HEK293 (cell line): Measurements from ENCODE around the gene CTXN2.

Experiments used
- CTCF ChIA-PET: fragments of 350-600 bp; formaldehyde crosslinking; extraction: SDS; loops from one replicate; lab custom pipeline; 2021; ENCODE audit warnings: antibody characterized with exemption; lab: Yijun Ruan, JAX
- POLR2A ChIA-PET: fragments of 300-600 bp; formaldehyde crosslinking; extraction: SDS; loops from one replicate; lab custom pipeline; 2020; ENCODE audit warnings: antibody characterized with exemption, inconsistent platforms; lab: Yijun Ruan, JAX
- H3K27ac ChIP-seq: fragments of 200-500 bp; sonication (Bioruptor generic); 2 replicates; pipeline ENCODE4 v1.5.1; 2014; ENCODE audit warnings: low read depth, low read length, control low read depth, inconsistent platforms; ENCODE audit errors: extremely low read depth
- H3K36me3 ChIP-seq, 2 experiments: fragments of 200-500 bp in 1 of 2; sonication (Bioruptor generic) in 1 of 2; 1 replicate in 1 of 2; 2 replicates in 1 of 2; pipeline ENCODE4 v1.5.1; 2014 to 2017; ENCODE audit warnings: inconsistent platforms in 2 of 2, low read length in 2 of 2; ENCODE audit not compliant: control insufficient read depth in 2 of 2, insufficient read depth in 1 of 2
- H3K4me1 ChIP-seq: fragments of 200-500 bp; sonication (Bioruptor generic); 2 replicates; pipeline ENCODE4 v1.5.1; 2014; ENCODE audit warnings: mild to moderate bottlenecking, low read length, inconsistent platforms; ENCODE audit not compliant: control insufficient read depth, insufficient read depth
- H3K4me3 ChIP-seq: 2 replicates; pipeline ENCODE4 v1.5.1; 2011; ENCODE audit warnings: low read depth, mild to moderate bottlenecking, control low read depth, low read length, moderate library complexity
- H3K9me3 ChIP-seq: fragments of 200-500 bp; sonication (Bioruptor generic); 2 replicates; pipeline ENCODE4 v1.5.1; 2014; ENCODE audit warnings: low read depth, low read length, inconsistent platforms; ENCODE audit not compliant: control insufficient read depth, insufficient read depth
- KLF10 ChIP-seq: fragments of 450-650 bp; IDR thresholded peaks from 2 replicates; pipeline ENCODE4 v1.5.1; 2018; ENCODE audit warnings: missing biosample characterization, mild to moderate bottlenecking, missing genetic modification characterization
- MYNN ChIP-seq: fragments of 450-650 bp; formaldehyde crosslinking; IDR thresholded peaks from 2 replicates; pipeline ENCODE4 v1.5.1; 2016; ENCODE audit warnings: missing biosample characterization, missing genetic modification characterization, borderline replicate concordance
- SCRT1 ChIP-seq: fragments of 450-650 bp; formaldehyde crosslinking; IDR thresholded peaks from 2 replicates; pipeline ENCODE4 v1.5.1; 2016; ENCODE audit warnings: missing biosample characterization, missing genetic modification characterization, borderline replicate concordance
- ZBTB17 ChIP-seq: fragments of 450-650 bp; formaldehyde crosslinking; IDR thresholded peaks from 2 replicates; pipeline ENCODE4 v1.5.1; 2016; ENCODE audit warnings: missing biosample characterization, missing genetic modification characterization
- ZBTB21 ChIP-seq: fragments of 450-650 bp; formaldehyde crosslinking; IDR thresholded peaks from 2 replicates; pipeline ENCODE4 v1.5.1; 2017; ENCODE audit warnings: missing biosample characterization, missing genetic modification characterization
- ZEB2 ChIP-seq: fragments of 450-650 bp; formaldehyde crosslinking; IDR thresholded peaks from 2 replicates; pipeline ENCODE4 v1.5.1; 2016; ENCODE audit warnings: missing biosample characterization, missing genetic modification characterization
- ZFP37 ChIP-seq: fragments of 450-650 bp; formaldehyde crosslinking; IDR thresholded peaks from 2 replicates; pipeline ENCODE4 v1.5.1; 2016; ENCODE audit warnings: missing biosample characterization, missing genetic modification characterization
- ZNF133 ChIP-seq: fragments of 450-650 bp; formaldehyde crosslinking; IDR thresholded peaks from 2 replicates; pipeline ENCODE4 v1.5.1; 2016; ENCODE audit warnings: missing biosample characterization, missing genetic modification characterization
- ZNF140 ChIP-seq: fragments of 450-650 bp; formaldehyde crosslinking; IDR thresholded peaks from 2 replicates; pipeline ENCODE4 v1.5.1; 2016; ENCODE audit warnings: missing biosample characterization, missing genetic modification characterization
- ZNF157 ChIP-seq: fragments of 450-650 bp; formaldehyde crosslinking; IDR thresholded peaks from 2 replicates; pipeline ENCODE4 v1.5.1; 2016; ENCODE audit warnings: missing biosample characterization, missing genetic modification characterization
- ZNF175 ChIP-seq: fragments of 450-650 bp; formaldehyde crosslinking; IDR thresholded peaks from 2 replicates; pipeline ENCODE4 v1.5.1; 2016; ENCODE audit warnings: missing biosample characterization, missing genetic modification characterization
- ZNF266 ChIP-seq: fragments of 450-650 bp; formaldehyde crosslinking; IDR thresholded peaks from 2 replicates; pipeline ENCODE4 v1.5.1; 2016; ENCODE audit warnings: missing biosample characterization, missing genetic modification characterization, low read depth
- ZNF324 ChIP-seq: fragments of 450-650 bp; formaldehyde crosslinking; IDR thresholded peaks from 2 replicates; pipeline ENCODE4 v1.5.1; 2016; ENCODE audit warnings: missing biosample characterization, missing genetic modification characterization
- ZNF335 ChIP-seq: fragments of 450-650 bp; formaldehyde crosslinking; conservative IDR thresholded peaks from 2 replicates; pipeline ENCODE4 v1.5.1; 2016; ENCODE audit warnings: missing biosample characterization, missing genetic modification characterization
- ZNF341 ChIP-seq: fragments of 450-650 bp; formaldehyde crosslinking; IDR thresholded peaks from 2 replicates; pipeline ENCODE4; 2016; ENCODE audit warnings: low read depth, missing biosample characterization, missing genetic modification characterization
- ZNF366 ChIP-seq: fragments of 450-650 bp; formaldehyde crosslinking; conservative IDR thresholded peaks from 2 replicates; pipeline ENCODE4 v1.5.1; 2016; ENCODE audit warnings: missing biosample characterization, missing genetic modification characterization
- ZNF391 ChIP-seq: fragments of 450-650 bp; formaldehyde crosslinking; IDR thresholded peaks from 2 replicates; pipeline ENCODE4 v1.5.1; 2016; ENCODE audit warnings: low read depth, missing biosample characterization, missing genetic modification characterization, borderline replicate concordance
- ZNF549 ChIP-seq: fragments of 450-650 bp; IDR thresholded peaks from 2 replicates; pipeline ENCODE4 v1.5.1; 2018; ENCODE audit warnings: missing biosample characterization, missing genetic modification characterization, mild to moderate bottlenecking, inconsistent platforms, moderate library complexity
- ZNF621 ChIP-seq: fragments of 450-650 bp; formaldehyde crosslinking; IDR thresholded peaks from 2 replicates; pipeline ENCODE4 v1.5.1; 2017; ENCODE audit warnings: missing biosample characterization, missing genetic modification characterization
- ZNF677 ChIP-seq: fragments of 450-650 bp; IDR thresholded peaks from 2 replicates; pipeline ENCODE4 v1.5.0; 2018; ENCODE audit warnings: missing biosample characterization, mild to moderate bottlenecking, missing genetic modification characterization, moderate library complexity
- ZNF747 ChIP-seq: fragments of 450-650 bp; formaldehyde crosslinking; IDR thresholded peaks from 2 replicates; pipeline ENCODE4 v1.5.1; 2016; ENCODE audit warnings: missing biosample characterization, missing genetic modification characterization
- ZXDB ChIP-seq: fragments of 450-650 bp; formaldehyde crosslinking; IDR thresholded peaks from 2 replicates; pipeline ENCODE4 v1.5.1; 2016; ENCODE audit warnings: missing biosample characterization, missing genetic modification characterization
- TF ChIP-seq, protein P1 (sequence below): fragments of 450-650 bp; formaldehyde crosslinking; conservative IDR thresholded peaks from 2 replicates; pipeline ENCODE4 v1.5.1; 2016; ENCODE audit warnings: low read depth, missing biosample characterization, missing genetic modification characterization
- TF ChIP-seq, protein P2 (sequence below): fragments of 450-650 bp; formaldehyde crosslinking; IDR thresholded peaks from 2 replicates; pipeline ENCODE4 v1.5.1; 2017; ENCODE audit warnings: missing biosample characterization, missing genetic modification characterization
- TF ChIP-seq, protein P3 (sequence below): fragments of 450-650 bp; formaldehyde crosslinking; IDR thresholded peaks from 2 replicates; pipeline ENCODE4 v1.5.1; 2016; ENCODE audit warnings: missing biosample characterization, missing genetic modification characterization
- TF ChIP-seq, protein P4 (sequence below): fragments of 450-650 bp; IDR thresholded peaks from 2 replicates; pipeline ENCODE4 v1.5.1; 2018; ENCODE audit warnings: missing biosample characterization, mild to moderate bottlenecking, missing genetic modification characterization
- TF ChIP-seq, protein P5 (sequence below): fragments of 450-650 bp; formaldehyde crosslinking; IDR thresholded peaks from 2 replicates; pipeline ENCODE4 v1.5.1; 2016; ENCODE audit warnings: missing biosample characterization, missing genetic modification characterization
- TF ChIP-seq, protein P6 (sequence below): fragments of 450-650 bp; formaldehyde crosslinking; IDR thresholded peaks from 2 replicates; pipeline ENCODE4 v1.5.1; 2016; ENCODE audit warnings: missing biosample characterization, missing genetic modification characterization, low read depth

The CTXN2 gene

DNA sequence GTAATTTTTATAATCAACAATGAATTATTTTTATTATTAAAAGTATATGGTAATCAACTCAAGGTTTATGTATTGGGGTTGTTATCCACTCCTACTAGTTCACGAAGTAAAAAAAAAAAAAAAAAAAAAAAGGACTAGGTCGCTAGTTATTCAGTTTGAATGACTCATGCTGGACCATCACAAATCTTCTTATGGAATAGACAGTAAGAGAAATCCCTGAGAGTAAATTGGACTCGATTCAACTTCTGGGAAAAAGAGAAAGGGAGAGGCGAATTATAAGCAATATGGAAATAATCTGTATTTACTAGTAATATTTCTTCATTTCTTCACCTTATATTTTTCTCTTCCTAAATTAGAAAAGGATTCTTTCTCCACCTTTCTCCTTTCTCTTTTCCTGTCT lies 15.4 kb upstream of the CTXN2 start:
- POLR2A ChIA-PET = no interaction called here
- no peaks in the 10 kb centered on the region; the same call in 1 of the 2 replicates for H3K9me3 ChIP-seq
- CTCF ChIA-PET = no interaction called here

DNA sequence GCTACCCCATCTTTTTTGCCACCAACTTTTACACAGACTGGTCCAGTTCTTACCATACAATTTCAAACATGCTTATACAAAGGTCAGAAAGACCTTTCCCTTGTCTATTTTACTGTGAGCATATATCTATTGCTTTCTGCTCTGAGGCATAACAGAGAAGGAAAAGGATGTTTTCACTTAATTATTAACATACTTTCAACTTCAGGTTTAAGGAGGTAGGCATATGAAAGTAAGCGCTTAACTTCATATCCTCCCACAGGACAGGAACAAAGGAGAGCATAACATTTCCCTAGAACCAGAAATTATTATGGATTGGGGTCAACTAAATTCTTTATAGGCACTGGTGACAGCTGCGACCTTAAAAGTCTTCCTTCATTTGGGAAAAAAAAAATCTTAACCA lies 14.5 kb upstream of the CTXN2 start:
- no peaks in the 10 kb centered on the region; the same call in 1 of the 2 replicates for H3K9me3 ChIP-seq
- H3K27ac ChIP-seq = no peak overlapping the region
- no peaks in the 10 kb centered on the region for H3K4me1 ChIP-seq
- no peaks in the 10 kb centered on the region for H3K36me3 ChIP-seq
- H3K4me3 ChIP-seq = peak overlapping the region; percentile 60
- ChIA-PET CTCF (interaction anchor here (0.6 kb wide), 1 partner anchor 376 kb away, joined by 4 read pairs; no protein-coding TSS in a partner anchor), POLR2A (no interaction called here)
- TF ChIP-seq ZNF157 (no peak), ZFP37 (no peak), ZNF335 (no peak), ZXDB (tag by site-specific recombination) (no peak), ZNF391 (tag by site-specific recombination) (no peak), ZNF133 (tag by site-specific recombination) (no peak), ZBTB17 (no peak), ZNF747 (tag by site-specific recombination) (no peak), ZNF324 (tag by site-specific recombination) (no peak), ZNF621 (tag by site-specific recombination) (no peak), ZNF341 (tag by site-specific recombination) (no peak), ZBTB21 (no peak)
- TF ChIP-seq, protein P1, sequence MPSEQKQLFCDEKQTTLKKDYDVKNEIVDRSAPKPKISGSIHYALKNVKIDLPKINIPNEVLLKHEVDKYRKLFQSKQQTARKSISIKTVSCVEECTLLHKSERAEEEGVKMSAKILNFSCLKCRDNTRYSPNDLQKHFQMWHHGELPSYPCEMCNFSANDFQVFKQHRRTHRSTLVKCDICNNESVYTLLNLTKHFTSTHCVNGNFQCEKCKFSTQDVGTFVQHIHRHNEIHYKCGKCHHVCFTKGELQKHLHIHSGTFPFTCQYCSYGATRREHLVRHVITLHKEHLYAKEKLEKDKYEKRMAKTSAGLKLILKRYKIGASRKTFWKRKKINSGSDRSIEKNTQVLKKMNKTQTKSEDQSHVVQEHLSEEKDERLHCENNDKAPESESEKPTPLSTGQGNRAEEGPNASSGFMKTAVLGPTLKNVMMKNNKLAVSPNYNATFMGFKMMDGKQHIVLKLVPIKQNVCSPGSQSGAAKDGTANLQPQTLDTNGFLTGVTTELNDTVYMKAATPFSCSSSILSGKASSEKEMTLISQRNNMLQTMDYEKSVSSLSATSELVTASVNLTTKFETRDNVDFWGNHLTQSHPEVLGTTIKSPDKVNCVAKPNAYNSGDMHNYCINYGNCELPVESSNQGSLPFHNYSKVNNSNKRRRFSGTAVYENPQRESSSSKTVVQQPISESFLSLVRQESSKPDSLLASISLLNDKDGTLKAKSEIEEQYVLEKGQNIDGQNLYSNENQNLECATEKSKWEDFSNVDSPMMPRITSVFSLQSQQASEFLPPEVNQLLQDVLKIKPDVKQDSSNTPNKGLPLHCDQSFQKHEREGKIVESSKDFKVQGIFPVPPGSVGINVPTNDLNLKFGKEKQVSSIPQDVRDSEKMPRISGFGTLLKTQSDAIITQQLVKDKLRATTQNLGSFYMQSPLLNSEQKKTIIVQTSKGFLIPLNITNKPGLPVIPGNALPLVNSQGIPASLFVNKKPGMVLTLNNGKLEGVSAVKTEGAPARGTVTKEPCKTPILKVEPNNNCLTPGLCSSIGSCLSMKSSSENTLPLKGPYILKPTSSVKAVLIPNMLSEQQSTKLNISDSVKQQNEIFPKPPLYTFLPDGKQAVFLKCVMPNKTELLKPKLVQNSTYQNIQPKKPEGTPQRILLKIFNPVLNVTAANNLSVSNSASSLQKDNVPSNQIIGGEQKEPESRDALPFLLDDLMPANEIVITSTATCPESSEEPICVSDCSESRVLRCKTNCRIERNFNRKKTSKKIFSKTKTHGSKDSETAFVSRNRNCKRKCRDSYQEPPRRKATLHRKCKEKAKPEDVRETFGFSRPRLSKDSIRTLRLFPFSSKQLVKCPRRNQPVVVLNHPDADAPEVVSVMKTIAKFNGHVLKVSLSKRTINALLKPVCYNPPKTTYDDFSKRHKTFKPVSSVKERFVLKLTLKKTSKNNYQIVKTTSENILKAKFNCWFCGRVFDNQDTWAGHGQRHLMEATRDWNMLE (tag by site-specific recombination) = no peak
- TF ChIP-seq, protein P2, sequence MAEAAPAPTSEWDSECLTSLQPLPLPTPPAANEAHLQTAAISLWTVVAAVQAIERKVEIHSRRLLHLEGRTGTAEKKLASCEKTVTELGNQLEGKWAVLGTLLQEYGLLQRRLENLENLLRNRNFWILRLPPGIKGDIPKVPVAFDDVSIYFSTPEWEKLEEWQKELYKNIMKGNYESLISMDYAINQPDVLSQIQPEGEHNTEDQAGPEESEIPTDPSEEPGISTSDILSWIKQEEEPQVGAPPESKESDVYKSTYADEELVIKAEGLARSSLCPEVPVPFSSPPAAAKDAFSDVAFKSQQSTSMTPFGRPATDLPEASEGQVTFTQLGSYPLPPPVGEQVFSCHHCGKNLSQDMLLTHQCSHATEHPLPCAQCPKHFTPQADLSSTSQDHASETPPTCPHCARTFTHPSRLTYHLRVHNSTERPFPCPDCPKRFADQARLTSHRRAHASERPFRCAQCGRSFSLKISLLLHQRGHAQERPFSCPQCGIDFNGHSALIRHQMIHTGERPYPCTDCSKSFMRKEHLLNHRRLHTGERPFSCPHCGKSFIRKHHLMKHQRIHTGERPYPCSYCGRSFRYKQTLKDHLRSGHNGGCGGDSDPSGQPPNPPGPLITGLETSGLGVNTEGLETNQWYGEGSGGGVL (tag by site-specific recombination) = no peak
- TF ChIP-seq, protein P3, sequence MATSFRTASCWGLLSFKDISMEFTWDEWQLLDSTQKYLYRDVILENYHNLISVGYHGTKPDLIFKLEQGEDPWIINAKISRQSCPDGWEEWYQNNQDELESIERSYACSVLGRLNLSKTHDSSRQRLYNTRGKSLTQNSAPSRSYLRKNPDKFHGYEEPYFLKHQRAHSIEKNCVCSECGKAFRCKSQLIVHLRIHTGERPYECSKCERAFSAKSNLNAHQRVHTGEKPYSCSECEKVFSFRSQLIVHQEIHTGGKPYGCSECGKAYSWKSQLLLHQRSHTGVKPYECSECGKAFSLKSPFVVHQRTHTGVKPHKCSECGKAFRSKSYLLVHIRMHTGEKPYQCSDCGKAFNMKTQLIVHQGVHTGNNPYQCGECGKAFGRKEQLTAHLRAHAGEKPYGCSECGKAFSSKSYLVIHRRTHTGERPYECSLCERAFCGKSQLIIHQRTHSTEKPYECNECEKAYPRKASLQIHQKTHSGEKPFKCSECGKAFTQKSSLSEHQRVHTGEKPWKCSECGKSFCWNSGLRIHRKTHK (tag by site-specific recombination) = no peak
- TF ChIP-seq, protein P4, sequence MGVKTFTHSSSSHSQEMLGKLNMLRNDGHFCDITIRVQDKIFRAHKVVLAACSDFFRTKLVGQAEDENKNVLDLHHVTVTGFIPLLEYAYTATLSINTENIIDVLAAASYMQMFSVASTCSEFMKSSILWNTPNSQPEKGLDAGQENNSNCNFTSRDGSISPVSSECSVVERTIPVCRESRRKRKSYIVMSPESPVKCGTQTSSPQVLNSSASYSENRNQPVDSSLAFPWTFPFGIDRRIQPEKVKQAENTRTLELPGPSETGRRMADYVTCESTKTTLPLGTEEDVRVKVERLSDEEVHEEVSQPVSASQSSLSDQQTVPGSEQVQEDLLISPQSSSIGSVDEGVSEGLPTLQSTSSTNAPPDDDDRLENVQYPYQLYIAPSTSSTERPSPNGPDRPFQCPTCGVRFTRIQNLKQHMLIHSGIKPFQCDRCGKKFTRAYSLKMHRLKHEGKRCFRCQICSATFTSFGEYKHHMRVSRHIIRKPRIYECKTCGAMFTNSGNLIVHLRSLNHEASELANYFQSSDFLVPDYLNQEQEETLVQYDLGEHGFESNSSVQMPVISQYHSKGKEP (tag by site-specific recombination) = no peak
- TF ChIP-seq, protein P5, sequence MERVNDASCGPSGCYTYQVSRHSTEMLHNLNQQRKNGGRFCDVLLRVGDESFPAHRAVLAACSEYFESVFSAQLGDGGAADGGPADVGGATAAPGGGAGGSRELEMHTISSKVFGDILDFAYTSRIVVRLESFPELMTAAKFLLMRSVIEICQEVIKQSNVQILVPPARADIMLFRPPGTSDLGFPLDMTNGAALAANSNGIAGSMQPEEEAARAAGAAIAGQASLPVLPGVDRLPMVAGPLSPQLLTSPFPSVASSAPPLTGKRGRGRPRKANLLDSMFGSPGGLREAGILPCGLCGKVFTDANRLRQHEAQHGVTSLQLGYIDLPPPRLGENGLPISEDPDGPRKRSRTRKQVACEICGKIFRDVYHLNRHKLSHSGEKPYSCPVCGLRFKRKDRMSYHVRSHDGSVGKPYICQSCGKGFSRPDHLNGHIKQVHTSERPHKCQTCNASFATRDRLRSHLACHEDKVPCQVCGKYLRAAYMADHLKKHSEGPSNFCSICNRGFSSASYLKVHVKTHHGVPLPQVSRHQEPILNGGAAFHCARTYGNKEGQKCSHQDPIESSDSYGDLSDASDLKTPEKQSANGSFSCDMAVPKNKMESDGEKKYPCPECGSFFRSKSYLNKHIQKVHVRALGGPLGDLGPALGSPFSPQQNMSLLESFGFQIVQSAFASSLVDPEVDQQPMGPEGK (tag by site-specific recombination) = no peak

More for the DNA sequence above, 15.4 kb upstream of the CTXN2 start:
- H3K4me1 ChIP-seq = no peaks in the 10 kb centered on the region
- no peak overlapping the region for H3K27ac ChIP-seq
- no peaks in the 10 kb centered on the region for H3K36me3 ChIP-seq
- no peak overlapping the region for H3K4me3 ChIP-seq
- no peak for TF ChIP-seq ZFP37
- no peak for TF ChIP-seq SCRT1
- TF ChIP-seq MYNN (tag by site-specific recombination) = no peak
- TF ChIP-seq ZNF140 (tag by site-specific recombination) = no peak
- TF ChIP-seq ZNF366 (tag by site-specific recombination) = no peak
- TF ChIP-seq ZNF677 (tag by site-specific recombination) = no peak
- TF ChIP-seq, protein P6, sequence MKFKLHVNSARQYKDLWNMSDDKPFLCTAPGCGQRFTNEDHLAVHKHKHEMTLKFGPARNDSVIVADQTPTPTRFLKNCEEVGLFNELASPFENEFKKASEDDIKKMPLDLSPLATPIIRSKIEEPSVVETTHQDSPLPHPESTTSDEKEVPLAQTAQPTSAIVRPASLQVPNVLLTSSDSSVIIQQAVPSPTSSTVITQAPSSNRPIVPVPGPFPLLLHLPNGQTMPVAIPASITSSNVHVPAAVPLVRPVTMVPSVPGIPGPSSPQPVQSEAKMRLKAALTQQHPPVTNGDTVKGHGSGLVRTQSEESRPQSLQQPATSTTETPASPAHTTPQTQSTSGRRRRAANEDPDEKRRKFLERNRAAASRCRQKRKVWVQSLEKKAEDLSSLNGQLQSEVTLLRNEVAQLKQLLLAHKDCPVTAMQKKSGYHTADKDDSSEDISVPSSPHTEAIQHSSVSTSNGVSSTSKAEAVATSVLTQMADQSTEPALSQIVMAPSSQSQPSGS = no peak
- TF ChIP-seq ZNF266 (tag by site-specific recombination) = no peak
- TF ChIP-seq ZEB2 = no peak
- TF ChIP-seq KLF10 = no peak
- TF ChIP-seq ZNF175 (tag by site-specific recombination) = no peak
- no peak for TF ChIP-seq ZNF549 (tag by site-specific recombination)
- TF ChIP-seq, all 188 proteins: peak for 0
